ENCODE results near the gene RFPL3.

GRCh38 chr22:32331918-32332725 lies 25.5 kb upstream of the RFPL3 start:
- TF ChIP-seq EZH2phosphoT487 (IDR thresholded peaks at IDR 0.05; ENCODE audit: borderline replicate concordance) (no peak), CTCF (conservative IDR thresholded peaks at IDR 0.05; ENCODE audit: low read length) (no peak)
